HG03196 (cell line): ENCODE data around the gene AXDND1.
A peak's percentile ranks its signal among the peaks of the same experiment; 100 is the strongest.

Source experiments
- ATAC-seq: cut with Tn5 transposase; IDR thresholded peaks from one replicate; pipeline ENCODE4 v1.9.1; 2021; ENCODE audit not compliant: unreplicated experiment

Gene AXDND1, protein sequence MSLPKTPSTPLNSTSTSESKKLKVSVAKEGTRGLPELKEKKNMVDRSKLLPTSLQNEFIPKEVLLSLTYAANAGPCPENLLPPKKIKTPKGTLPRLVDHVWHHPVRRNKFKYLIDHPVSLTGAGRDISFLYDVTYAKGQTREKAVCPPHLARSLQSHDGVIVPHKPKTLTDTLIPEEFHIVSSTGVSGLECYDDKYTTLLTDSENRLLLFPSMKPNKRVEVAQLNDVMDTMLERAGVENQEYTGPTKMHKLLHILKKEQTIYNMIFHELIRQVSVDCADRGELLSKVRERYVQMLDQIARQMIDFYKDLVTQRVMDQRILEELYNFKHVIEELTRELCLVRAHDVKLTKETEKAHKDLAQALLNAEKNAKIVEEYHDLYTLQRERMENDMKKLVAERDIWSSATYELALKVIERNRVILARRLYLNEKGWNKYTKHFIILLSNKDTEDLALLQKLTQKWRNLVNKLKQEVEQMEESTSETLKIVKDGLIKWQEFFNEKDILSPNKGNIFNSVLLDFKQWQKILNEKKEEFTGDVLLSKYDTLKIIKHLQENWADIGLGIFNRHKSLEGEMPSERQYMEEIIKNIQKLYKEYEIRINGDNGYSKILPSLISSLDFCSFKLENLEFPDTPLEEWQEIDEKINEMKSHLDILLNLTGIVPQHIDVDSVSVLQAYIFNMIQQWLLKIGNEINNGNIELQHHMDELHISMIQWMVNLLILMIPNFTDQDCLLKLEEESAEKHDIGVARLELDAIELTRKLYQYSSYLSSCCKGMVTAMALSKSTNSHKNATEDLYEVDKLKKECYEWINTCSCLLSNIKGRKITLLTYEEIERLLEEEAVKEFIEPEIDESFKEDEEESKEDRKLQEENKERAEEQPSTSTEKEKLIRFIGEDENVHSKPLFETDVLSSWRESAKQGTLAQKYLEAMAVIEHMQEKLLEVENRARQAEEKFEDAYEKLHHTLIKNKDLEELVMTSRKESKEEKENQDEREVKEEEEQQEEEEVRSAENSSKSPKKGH

DNA sequence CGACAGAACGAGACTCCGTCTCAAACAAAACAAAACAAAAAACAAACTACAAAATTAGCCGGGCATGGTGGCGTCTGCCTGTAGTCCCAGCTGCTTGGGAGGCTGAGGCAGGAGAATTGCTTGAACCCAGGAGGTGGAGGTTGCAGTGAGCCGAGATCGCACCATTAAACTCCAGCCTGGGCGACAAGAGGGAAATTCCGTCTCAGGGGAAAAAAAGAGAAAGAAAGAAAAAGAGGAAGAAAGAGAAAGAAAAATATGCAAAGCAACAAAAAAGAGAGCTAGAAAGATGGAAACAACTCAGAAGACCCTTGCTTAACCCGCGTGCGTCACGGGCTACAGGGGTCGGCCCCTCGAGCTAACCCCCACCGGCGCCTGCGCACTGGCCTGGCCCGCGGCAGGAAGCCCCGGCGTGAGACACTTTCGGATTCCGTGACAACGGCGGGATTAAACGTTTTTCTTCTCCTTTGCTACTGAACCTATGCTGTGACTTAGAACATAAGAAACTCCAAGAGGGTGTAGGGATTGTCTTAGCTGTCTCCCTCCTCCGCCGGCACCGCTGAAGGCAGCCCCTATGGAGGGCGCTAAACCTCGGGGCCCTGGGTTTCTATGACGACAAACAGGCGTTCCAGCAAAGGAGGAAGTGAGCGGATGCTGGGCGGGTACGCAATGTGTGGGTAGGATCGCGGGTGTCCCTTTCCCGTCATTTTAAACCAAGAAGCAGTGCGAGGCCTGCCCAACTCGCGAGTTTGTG, at the start of gene AXDND1:
Gene AXDND1, plus strand, starts transcription at position 630 of the 751 bp plus-strand sequence. CDS start 539 bp downstream, outside the sequence.
- peak; percentile 98 for ATAC-seq

DNA sequence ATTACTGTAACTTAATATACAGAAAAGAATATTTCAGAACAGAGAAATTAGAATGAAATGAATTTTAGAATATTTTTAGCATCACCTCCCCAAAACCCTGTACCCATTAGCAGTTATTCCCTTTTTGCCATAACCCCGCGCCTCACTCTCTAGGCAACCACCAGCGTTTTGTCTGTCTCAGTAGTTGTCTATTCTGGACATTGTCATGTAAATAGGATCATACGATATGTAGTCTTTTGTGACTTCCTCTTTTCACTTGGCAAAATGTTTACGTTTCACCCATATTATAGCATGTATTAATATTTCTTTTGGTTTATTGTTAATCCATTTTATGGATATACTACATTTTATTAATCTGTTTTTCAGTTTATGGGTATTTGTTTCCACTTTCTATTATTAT, 47.3 kb upstream of the AXDND1 start:
- no peak for ATAC-seq

- no peak for ATAC-seq
Measured at GRCh38 chr1:179321533-179322216, 44.1 kb upstream of the AXDND1 start.

DNA sequence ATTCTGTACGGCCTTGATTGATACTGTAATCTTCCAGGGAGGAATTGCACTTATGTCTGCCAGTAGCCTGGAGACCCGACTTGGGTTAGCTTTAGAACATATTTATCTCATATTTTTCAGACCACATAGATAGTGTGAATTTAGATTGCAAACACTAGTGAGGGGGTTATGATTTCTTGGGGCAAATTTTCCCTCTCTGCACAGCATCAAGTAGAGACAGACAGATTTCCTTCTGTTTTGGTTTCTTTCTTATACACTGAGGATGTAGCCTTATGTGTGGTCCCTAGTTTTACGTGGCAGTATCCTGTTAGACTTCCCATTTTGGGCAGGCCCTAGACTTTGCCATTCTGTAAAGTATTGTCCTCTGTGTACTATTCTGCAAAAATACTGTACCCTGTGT, 43.2 kb upstream of the AXDND1 start:
- ATAC-seq, result no peak

GRCh38 chr1:179323436-179323835, 42.3 kb upstream of the AXDND1 start:
- no peak for ATAC-seq

- no peak for ATAC-seq
Measured at GRCh38 chr1:179325836-179326235, 39.9 kb upstream of the AXDND1 start.

GRCh38 chr1:179326746-179327145, 39.0 kb upstream of the AXDND1 start:
- ATAC-seq, result no peak

- ATAC-seq, result no peak
Measured at GRCh38 chr1:179327196-179327595, 38.6 kb upstream of the AXDND1 start.

DNA sequence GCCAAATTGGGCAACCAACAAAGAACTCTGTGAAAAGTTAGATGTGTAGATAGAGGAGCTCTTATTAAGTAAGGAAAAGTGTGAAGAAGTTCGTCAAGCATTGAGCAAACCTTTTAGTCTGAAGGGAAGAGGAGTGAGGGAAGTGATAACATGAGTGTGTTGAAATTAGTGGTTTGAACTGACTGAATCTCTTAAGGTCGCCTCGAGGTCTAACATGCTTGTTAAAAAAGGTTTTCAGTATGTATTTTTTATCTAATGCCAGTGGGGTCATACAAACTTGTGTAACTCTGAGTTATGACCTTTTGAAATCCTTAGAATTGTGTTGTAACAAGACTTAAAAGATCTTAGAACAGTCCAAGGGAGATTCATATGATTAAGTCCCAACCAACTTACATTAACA, 38.1 kb upstream of the AXDND1 start:
- no peak for ATAC-seq

DNA sequence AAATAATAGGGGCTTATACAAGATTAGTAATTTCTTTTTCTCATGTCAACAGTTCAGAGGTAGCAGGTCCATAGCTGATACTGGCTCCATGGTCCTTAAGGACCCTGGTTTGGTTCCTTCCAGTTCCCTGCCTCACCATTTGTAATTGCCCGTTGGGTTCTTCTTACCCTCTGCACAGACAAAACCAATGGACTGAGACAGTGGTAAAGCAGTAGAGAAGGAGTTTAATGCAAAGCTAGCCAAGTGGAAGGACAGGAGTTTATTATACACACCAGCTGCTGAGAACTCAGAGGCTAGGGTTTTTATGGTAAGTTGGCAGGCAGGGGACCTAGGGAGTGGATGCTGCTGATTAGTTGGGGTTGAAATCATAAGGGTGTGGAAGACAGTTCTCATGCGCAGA, 35.9 kb upstream of the AXDND1 start:
- ATAC-seq, result no peak

GRCh38 chr1:179334440-179334839, 31.3 kb upstream of the AXDND1 start:
- no peak for ATAC-seq

- ATAC-seq, result no peak
Measured at GRCh38 chr1:179337288-179337687, 28.5 kb upstream of the AXDND1 start.

- ATAC-seq, result no peak
Measured at GRCh38 chr1:179337942-179338560, 27.7 kb upstream of the AXDND1 start.

DNA sequence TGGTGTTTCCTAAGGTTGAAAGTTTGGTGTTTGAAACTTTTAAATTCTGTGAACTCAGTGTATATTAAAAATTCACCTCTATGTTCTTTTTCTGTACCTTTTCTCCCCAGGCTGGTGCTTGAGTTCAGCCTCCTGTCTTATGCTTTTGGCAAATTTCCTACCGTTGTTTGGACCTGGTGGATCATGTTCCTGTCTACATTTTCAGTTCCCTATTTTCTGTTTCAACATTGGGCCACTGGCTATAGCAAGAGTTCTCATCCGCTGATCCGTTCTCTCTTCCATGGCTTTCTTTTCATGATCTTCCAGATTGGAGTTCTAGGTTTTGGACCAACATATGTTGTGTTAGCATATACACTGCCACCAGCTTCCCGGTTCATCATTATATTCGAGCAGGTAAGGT, 24.9 kb upstream of the AXDND1 start:
- no peak for ATAC-seq

DNA sequence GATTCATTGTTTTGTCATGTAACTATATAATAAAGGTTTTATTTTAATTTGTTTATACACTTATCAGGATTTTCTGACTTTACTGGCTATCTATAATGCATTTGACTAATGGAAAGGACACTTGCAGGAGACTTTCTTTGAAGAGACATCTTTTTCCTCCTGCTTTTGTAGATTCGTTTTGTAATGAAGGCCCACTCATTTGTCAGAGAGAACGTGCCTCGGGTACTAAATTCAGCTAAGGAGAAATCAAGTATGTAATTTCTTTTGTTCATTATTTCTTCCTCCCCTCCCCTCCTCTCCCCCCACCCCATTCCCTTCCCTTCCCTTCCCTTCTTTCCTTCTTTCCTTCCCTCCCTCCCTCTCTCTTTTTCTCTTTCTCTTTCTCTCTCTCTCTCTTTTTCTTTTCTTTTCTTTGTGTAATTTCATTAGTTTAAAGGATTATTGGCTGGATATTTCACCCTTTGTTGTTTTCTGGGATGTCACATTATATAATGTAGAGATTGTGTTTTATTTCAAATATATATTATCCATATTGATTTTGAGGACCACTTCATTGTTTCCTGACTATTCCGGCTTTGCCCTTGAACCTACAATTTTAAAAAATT, 23.7 kb upstream of the AXDND1 start:
- no peak for ATAC-seq

GRCh38 chr1:179342740-179343404, 22.9 kb upstream of the AXDND1 start:
- no peak for ATAC-seq

- no peak for ATAC-seq
Measured at GRCh38 chr1:179351281-179351680, 14.5 kb upstream of the AXDND1 start.

GRCh38 chr1:179352236-179352635, 13.5 kb upstream of the AXDND1 start:
- no peak for ATAC-seq

- no peak for ATAC-seq
Measured at GRCh38 chr1:179353546-179353945, 12.2 kb upstream of the AXDND1 start.
